ENCODE data around the gene RFX1.
"Not testable (repeated sequence)": the region's sequence is repeated elsewhere in the genome, so short reads cannot be mapped to it uniquely, and the experiment has no call there.

RFX1 gene

GRCh38 chr19:14051980-14052379, 45.9 kb upstream of the RFX1 start:
- H3K27ac ChIP-seq: no peak overlapping the region
- TF ChIP-seq CTCF (conservative IDR thresholded peaks at IDR 0.05) (no peak), ZFX (IDR thresholded peaks at IDR 0.05) (no peak)

- H3K27ac ChIP-seq: not testable (repeated sequence)
These were observed 44.8 kb upstream of the RFX1 start for GRCh38 chr19:14050961-14051360.

- no peak overlapping the region for H3K27ac ChIP-seq
- no peak for TF ChIP-seq ZFX (IDR thresholded peaks at IDR 0.05)
- no peak for TF ChIP-seq CTCF (conservative IDR thresholded peaks at IDR 0.05)
These were observed 44.4 kb upstream of the RFX1 start for GRCh38 chr19:14050512-14050911.

- no peak for TF ChIP-seq ZFX (IDR thresholded peaks at IDR 0.05)
- TF ChIP-seq CTCF (conservative IDR thresholded peaks at IDR 0.05): peak; percentile 96
- H3K27ac ChIP-seq: no peak overlapping the region
These were observed 42.5 kb upstream of the RFX1 start for GRCh38 chr19:14048443-14049153.

GRCh38 chr19:14047866-14048265, 41.7 kb upstream of the RFX1 start:
- not testable (repeated sequence) for H3K27ac ChIP-seq

- TF ChIP-seq CTCF (conservative IDR thresholded peaks at IDR 0.05): peak; percentile 71
- not testable (repeated sequence) for H3K27ac ChIP-seq
These were observed 36.8 kb upstream of the RFX1 start for GRCh38 chr19:14042659-14043608.

- no peak overlapping the region for H3K27ac ChIP-seq
- TF ChIP-seq ZFX (IDR thresholded peaks at IDR 0.05): no peak
- TF ChIP-seq CTCF (conservative IDR thresholded peaks at IDR 0.05): no peak
These were observed 33.1 kb upstream of the RFX1 start for GRCh38 chr19:14039181-14039580.

- H3K27ac ChIP-seq: no peak overlapping the region
- no peak for TF ChIP-seq ZFX (IDR thresholded peaks at IDR 0.05)
- no peak for TF ChIP-seq CTCF (conservative IDR thresholded peaks at IDR 0.05)
These were observed 29.6 kb upstream of the RFX1 start for GRCh38 chr19:14035706-14036105.

GRCh38 chr19:14035159-14035558, 29.0 kb upstream of the RFX1 start:
- H3K27ac ChIP-seq: not testable (repeated sequence)
